DMS79 (cell line): ENCODE data around the gene ASXL1.

Experiments used
- DNase-seq: peaks from one replicate; lab custom pipeline; 2025; lab: John Stamatoyannopoulos, UW

The ASXL1 gene

DNA sequence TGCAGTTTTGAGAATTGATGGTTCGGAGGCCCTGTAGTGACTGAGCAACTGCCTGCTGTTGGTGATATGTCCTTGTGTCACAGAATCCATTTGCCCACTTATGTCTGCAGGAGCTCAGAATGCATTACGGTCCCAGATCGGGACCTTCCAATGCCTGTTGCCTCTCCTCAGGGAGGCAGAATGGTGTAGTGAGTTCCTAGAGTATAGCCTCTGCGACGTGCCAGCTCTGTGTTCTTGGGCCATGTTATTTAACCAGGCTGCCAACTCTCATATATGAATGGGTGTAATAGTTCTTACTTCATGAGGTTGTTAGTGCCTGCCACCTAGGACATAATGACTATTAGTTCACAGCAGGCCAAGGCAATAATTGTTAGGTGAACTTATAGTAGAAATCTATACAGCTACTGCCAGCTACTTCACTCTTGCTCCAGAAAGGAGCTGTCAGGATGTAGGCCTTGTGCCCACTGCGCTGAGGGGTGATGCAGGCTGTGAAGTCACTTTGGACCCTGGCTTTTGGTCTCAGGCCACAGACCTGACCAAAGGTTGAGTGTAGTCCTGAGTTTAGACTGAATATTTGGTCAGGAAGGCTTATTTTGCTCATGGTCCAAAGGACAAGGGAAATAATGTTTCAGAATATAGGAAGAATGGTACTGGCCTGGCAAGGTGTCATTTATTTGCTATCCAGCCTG is 82.1 kb downstream of the ASXL1 start:
- DNase-seq, result no peak

DNA sequence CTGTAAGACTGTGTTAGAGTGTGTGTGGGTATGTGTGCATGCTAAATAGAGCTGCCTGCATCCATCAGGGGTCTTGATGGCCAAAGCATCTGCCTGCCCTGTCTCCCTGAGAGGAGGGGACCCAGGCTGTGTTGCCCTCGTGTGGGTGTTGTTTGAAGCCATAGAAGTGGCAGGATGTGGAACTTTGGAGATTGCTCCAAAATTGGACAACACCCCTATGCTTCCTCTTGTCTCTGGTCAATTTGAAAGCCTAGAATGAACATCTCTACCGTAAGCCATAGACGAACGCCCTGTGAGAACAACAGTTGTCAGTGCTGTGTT is 82.6 kb downstream of the ASXL1 start:
- no peak for DNase-seq

DNA sequence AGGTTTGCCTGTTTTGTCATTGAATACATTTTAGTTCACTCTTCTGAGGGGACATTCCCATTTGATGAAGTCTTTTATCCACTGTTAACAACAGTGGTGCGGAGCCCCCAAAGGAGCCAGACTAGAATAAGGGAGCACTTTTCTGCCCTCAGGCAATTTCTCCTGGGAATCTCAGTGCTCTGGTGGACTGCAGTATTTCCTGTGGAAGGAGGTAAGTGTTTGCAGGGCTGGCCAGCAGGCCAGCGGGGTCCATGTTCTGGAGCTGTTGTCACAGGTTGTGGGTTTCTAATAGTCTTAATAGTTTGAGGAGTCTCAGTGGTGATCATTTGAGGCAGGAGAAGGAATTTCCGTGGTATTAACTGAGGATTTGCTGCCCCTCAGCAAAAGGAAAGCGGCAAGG is 83.5 kb downstream of the ASXL1 start:
- no peak for DNase-seq

- no peak for DNase-seq
Measured at GRCh38 chr20:32442630-32443373, 84.7 kb downstream of the ASXL1 start.

DNA sequence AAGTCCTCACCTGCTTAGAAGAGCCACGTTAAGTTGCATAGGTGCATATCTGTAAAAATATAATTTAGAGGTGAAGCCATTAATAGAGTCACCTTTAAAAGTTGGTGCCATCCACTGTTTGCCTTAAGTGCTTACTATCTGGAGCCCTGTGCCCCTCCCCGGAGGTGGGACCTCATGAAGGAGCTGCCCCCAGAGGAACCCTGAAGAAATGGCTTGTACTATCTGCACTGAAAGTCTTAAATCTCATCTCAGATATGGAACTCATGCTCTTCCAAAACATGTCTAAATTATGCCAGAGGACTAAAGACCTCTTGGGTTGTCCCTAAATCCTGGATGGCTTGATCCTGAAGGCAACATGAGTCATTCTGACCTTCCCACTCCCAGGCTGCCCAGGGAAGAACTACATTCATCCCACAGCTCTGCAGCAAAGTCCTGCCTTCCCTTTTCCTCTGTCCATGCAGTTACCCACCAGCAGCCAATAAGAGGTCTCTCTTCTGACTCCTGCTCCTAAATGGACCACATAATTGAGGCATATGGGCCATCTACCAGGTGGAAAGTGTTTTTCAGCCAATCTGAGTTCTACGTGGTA is 85.3 kb downstream of the ASXL1 start:
- DNase-seq, result no peak

DNA sequence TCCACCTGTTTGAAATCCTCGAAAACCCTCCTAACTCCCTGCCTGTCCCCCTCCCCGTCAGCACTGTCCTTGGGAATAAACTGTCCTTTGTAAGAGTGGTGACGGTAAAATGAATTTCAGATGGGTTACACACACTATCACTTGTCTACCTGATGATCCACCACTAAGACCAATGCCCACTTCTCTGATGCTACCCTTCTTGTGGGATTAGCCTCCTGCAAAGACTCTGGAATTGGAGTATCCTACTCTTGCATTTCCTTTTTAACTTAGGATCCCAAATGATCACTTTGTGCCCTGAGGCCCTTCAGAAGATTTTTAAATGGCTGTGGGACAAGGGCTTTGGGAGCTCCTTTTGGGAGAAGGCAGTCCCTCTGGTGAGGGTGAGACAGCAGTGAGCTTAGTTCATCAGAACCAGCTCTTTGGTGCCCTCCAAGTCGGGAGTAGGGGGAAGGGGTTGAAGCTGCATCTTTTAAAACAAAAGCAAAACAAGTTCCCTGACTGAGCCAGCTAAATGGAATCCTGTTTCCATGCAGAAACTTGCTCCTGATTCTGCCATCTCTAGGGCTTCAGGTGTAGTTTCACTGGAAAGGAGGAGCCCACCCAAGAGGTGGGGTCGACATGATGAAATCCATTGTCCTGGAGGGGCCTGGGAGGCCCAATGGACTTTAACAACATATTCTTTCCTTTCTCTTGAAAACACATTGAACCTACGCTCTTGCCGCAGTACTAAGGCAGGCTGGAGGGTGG is 86.5 kb downstream of the ASXL1 start:
- DNase-seq, result no peak

- no peak for DNase-seq
Measured at GRCh38 chr20:32445539-32446273, 87.6 kb downstream of the ASXL1 start.

DNA sequence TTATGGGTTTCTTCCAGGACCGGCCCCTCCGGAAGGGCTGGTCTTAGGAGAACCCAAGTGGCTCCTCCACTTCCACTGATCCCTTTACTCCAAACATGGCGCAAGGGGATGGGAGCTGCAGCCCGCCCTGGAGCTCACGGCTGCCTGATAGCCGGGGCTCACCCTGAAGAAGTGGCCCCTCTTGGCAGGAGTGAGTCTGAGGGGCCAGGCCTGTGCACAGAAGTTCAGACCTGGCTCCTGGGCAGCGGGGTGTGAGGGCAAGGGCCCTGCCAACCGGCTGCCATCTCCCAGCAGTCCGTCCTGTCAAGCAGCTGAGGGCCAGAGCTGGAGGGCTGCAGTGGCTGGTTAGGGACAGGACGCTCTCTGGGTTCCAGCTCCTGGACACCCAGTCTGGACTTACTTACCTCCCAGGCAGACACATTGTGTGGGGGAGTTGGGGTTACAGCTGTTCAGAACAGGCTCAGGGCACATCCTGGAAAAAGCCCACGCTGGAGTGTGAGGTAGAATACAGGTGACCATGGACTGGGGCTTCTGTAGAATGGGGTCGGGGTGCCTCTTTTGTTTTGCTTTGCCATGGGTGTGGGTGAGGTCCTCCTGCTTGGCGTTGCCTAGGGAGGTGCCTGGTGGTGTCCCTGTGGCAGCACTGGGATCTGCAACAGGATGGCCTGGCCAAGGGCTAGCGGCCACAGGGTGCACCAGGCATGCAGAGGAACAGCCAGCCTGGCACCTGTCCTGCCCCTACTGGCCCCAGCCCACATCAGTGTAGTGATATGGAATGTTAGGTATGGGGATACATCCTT is 88.4 kb downstream of the ASXL1 start:
- no peak for DNase-seq

DNA sequence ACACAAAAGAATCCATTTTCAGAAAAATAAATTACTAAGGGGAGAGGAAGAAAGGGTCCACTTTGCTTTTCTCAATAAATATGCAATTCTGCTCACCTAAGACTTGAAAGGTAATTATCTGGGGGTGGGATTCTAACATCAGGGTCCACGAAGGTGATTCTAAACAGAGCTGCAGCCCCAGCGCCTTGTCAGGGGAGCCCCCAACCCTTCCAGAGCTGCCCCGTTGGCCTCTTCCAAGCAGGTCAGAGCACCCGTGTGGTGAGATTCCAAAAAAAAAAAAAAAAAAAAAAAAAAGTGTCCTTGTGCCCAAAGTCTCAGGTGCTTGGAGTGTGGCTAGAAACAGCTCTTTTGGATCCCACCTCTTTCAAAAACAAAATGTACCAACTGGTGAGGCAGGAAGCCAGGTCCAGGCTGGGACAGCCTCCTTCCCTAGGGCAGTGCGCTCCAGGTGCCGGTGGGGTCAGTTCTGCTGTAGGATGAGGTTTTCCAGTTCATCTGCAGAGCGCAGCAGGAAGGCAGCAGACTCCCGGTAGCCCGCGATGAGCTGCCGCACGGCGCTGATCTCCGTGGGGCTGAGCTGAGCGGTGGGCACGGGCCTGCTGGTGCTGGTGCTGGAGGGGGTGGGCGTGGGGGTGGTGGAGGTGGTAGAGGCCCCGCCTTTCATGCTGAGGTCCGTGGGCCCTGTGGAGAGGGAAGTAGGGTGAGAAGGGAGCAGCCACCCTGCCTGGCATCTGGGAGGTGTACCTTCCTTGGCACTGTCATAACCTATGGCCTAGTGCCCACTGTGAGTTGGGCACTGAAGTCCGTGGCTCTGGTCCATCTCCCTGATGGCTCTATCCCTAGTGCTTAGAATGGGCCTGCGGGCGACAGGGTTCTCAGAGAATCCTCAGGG is 89.3 kb downstream of the ASXL1 start:
- DNase-seq, result no peak

DNA sequence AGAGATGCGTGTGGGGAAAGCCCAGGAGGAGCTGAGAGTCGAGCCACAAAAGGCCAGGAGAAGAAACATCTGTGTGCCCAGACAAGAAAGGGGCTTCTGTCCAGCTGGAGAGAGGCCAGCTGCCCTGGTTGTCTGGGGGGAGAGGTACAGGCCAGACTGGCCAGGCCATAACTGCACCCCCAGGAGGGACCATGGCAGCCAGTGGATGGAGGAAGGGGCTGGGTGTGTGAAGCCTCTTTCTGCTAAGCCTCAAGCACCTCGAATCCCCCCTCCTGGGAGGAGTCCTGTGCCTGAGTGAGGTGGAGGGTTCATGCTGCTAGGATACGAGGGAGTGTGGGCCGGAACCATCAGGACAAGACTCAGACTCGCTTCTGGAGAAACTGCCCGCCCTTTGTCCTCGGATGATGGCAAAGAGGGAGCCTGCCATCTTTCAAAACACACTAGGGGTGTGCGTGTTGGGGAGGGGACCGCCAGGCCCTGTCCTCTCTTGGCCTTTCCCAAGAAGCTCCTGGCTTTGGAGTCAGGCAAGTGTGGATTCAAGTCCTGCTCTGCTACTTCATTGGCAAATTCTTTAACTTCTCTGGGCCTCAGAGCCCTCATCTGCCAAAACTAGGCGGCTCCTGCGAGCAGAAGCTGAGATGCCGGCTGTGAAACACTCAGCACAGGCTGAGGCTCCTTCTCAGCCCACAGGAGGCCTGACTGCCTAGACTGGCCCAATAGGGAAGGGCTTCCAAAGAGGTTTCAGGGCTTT is 90.3 kb downstream of the ASXL1 start:
- no peak for DNase-seq

- DNase-seq, result no peak
Measured at GRCh38 chr20:32449057-32449889, 91.1 kb downstream of the ASXL1 start.

DNA sequence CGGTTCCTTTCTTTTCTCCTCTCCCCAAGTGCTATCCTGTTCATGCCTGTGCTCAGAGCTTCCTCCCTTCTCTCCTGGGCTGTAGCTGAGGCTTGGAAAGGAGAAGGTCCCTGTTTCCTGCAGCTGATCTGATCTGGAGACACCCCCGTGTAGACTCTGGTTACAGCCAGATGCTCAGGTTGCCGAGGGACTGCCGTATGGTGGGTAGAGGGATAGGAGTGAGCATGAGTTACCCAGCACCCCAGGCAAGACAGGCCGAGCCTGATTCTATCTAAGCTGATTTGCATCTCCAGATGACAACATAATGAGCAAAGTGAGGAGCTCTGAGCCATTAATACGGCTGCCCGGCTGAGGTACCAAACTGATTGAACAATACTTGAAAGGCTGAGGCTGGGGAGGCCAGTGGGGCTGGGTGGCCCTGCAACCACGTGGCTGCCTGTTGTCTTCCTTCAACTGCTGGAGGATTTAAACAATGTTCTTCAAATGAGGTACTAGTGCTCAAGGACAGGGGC is 91.8 kb downstream of the ASXL1 start:
- DNase-seq, result no peak

DNA sequence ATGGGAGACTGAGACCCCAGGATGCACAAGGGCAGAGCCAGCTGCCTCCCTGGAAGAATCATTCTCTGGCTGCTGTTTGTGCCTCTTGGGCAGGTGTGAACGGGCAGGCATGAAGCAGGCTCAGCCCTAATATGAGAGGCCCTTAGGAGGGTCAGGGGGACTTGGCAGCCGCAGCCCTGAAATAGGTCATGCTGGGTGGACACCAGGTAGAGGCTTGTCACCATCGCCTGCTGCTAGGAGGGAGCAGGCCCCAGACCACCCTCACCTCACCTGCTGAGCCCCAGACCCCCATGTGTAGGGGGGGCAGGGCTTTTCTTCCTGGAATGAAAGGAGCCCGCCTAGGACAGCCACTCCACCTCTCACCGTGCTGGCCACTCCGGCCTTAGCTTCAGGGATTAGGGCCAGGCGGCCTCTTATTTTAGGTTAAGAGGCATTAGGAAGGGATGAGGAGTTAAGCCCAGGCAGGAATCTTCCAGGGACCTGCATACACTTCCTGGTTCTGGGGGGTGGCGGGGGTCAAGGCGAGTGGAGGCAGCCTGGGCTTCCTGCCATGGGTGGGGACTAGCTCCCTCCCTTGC is 92.4 kb downstream of the ASXL1 start:
- DNase-seq, result no peak

DNA sequence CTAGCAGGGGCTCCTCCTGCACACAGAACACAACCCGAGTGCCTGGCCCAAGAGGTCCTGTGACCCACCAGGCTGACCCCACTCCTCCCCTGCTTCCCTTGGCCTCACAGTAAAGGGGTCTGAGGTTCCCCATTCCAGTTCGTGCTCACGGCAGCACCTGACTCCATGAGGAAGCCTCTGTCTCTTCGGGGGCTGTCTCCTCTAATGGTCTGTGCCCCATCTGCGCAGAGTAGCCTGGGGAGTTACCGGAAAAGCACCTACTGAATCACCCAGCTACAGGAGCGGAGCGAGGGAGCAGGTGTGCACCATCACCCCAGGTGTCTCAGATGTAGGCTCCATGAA is 93.2 kb downstream of the ASXL1 start:
- no peak for DNase-seq

GRCh38 chr20:32451682-32452461 is 93.7 kb downstream of the ASXL1 start:
- DNase-seq, result no peak

DNA sequence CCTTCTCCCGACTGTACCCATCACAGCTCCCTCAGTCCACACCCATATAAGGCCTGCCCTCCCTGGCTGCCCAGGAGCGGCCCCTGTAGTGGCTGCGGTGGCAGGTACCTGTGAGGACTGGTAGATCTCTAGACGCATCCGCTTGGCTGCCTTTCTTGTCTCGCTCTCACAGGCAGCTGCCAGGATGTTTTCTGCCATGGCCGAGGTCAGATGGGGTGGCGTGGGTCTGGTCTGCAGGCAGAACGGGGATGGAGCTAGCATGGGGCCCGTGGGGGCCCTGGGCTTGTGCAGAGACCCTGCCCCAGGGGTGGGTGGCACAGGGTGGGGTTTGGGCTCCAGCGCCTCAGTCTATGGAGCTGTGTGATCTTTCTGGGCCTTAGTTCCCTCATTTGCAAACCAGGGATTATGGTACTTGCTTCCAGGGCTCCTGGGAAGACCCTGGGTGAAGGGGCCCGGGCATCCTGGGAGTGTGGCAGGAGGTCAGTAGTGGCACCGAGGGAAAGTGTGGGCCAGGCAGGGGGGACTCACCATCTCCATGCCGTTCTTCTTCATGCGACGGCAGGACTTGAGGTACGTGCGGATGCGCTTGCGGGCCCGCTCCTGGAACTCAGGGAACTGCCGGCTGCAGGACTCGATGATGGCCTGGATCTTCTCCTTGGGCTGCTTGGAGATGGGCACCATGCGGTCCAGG is 94.8 kb downstream of the ASXL1 start:
- DNase-seq, result no peak
